Activated naive CD8-positive, alpha-beta T cell treated with anti-CD3 and anti-CD28 coated beads, Interleukin-2, amount 50 U/mL, for 16 hours (primary cell): ENCODE results near the gene PLVAP.

ENCODE experiments used
- DNase-seq: peaks from one replicate; pipeline ENCODE4 v3.0.0-alpha.2; 2020; ENCODE audit warnings: low read depth, low spot score

Gene PLVAP

DNA sequence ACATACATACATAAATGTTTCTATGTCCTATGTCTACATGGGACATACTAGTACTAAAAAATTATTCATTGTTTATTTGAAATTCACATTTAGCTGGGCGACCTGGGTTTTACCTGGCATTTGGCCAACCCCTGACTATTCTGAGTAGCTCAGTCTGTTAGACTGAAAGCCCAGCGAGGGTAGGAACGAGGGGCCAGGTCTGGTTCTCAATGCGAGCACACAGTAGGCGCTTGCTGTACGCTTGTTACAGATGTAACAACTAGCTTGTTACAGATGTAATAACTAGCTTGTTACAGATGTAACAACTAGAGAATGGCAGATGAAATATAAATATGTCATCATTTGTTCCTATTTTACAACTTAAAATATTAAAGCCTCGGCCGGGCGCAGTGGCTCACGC lies 41.6 kb downstream of the PLVAP start:
- DNase-seq, result no peak

DNA sequence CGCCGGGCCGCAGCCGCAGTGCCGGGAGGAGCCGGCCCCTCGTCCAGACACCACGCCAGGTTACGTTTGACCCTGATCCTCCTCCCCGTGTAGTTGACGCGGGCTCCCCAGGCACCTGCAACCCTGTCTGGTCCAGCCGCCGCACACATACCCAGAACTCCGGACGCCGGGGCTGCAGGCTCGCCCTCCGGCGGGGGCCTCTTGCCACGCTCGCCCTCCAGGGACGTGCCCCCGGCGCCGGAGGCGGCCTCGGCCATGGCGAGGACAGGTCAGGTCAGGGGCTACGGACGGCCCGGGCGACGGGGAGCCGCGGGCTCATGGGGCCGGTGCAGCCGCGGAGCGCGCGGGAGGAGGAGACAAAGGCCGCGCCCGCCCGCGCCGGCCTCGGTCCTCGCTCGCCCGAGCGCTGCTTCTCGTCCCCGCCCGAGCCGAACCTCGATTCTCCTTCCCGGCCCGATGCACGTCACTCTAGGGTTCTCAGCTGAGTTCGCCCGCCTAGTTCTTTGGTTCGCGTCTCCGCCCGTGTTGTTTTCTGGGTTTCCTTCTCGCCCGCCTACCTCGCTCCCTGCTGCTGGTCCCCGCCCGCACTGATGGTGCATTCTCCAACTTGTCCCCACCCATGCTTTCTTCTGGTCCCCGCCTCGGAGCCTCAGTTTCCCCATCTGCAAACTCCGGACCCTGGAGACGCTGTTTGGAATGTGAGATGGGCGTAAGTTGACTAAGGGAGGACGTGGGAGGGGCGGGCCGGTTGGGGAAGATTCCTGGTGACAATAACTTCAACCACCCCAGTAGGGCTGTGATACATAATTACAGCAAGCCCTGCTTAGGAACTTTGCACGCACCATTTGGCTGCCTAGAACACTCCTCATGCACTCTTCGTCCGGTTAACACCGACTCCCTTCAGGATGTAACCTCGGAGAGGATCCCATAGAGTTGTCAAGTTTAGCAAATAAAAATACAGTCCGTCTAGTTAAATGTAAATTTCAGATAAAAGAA lies 42.4 kb downstream of the PLVAP start, which contains the start of gene ANO8:
Gene ANO8 (minus strand): TSS at position 442 of the 996 bp plus-strand sequence. CDS start 185 bp downstream, at position 257.
- DNase-seq, result peak; percentile 88

- DNase-seq, result peak; percentile 47
These were observed 43.3 kb downstream of the PLVAP start for GRCh38 chr19:17333611-17334413.

- DNase-seq, result no peak
These were observed 44.2 kb downstream of the PLVAP start for GRCh38 chr19:17332677-17333581.

DNA sequence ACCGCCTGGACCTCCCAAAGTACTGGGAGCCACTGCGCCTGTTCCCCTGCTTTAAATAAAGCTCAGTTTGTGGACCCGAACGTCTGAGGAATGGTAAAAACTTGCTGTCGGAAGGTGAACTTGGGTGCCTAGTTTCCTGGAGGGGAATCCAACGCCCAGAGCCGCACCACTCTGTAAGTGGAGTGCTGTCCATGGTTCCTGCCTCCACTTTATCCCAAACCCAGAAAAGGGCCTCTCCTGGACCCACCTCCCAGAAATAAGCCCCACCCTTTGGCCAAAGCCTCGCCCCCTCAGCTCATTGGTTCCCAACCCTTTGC lies 44.8 kb downstream of the PLVAP start:
- no peak for DNase-seq

DNA sequence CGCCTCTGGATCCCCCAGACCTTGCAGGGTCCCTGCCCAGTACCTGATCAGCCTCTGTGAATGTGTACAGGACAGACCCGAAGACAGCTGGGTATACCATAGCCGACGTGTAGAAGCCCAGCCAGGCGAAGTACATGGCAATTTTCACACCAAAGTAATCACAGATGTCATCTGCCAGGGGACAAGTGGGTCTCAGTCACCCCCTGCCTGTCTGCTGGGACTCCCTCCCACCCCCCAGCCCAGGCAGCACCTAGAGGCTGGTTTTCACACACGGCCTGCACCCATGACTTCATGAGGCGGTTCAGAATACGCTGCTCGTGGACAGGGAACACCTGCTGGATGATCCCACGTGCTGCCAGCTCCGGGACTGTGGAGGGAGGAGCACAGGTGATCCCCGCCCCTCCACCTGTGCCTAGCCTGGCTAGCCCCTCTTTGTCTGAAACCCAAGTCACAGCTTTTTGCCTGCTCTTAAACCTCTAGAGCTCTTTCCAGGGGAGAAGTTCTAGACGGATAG lies 46.0 kb downstream of the PLVAP start:
- DNase-seq, result no peak

DNA sequence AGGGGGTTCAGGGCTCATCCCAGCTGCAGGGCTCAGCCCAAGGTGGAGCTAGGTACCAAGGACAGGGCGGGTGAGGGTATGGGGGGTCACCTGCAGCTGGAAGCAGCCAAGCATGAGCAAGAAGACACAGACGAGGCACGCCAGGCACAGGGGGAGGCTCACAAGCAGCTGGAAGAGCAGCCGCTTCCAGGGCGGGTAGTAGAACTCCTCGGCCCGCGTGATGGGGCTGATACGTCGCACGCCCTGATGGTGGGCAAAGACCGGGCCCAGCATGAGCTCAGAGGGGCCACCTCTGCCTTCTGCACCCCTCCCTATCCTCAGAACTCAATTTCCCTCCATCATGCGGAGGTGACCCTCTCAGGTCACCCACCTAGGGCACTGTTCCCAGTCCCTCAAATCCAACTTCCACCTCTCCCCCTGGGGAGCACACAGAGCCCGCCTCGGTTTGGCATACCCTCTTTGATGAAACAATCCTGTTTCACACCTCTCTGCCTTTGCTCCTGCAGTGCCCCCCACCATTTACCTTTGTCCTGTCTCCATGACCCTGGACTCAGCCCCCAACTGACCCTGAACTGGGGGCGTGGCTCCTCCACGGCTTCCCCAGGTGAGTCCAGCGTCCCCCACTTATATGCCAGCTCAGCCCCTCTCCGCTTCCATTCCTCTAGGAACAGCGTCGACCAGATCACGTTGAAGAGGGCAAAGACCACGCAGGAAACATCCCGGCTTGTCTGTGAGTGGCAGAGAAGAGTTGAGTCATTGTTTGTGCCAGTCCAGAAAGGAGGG lies 46.7 kb downstream of the PLVAP start:
- DNase-seq, result no peak

GRCh38 chr19:17329366-17330261 lies 47.5 kb downstream of the PLVAP start:
- no peak for DNase-seq

- DNase-seq, result no peak
These were observed 48.4 kb downstream of the PLVAP start for GRCh38 chr19:17328517-17329365.

GRCh38 chr19:17327654-17328516 lies 49.3 kb downstream of the PLVAP start:
- no peak for DNase-seq

DNA sequence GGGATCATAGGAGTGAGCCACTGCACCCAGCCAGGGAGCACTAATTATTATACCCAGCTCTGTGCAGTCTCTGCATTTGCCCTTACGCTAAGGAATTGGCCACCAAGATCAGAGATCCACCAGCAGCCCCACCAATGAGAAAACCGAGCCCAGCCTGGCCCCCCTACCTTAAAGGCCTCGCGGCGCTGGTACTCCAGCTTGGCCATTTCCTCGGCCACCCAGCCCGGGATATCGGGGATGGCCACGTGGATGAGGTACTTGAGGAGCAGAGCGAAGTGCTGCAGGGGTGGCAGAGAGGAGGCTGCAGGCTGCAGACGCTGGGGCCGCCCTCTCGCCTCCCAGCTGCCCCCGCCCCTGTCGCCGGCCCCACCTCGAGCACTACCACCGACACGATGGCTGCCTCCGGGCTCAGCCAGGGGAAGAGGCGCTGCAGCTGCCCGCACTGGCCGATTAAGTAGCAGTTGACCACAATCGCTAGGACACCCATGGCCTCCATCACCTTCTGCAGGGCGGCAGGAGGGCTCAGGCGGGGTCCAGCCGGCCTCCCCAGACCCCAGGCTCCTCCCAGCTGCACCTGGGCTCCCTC lies 50.0 kb downstream of the PLVAP start:
- no peak for DNase-seq

GRCh38 chr19:17326595-17326966 lies 50.6 kb downstream of the PLVAP start:
- no peak for DNase-seq

- DNase-seq, result no peak
These were observed 51.1 kb downstream of the PLVAP start for GRCh38 chr19:17325881-17326594.

DNA sequence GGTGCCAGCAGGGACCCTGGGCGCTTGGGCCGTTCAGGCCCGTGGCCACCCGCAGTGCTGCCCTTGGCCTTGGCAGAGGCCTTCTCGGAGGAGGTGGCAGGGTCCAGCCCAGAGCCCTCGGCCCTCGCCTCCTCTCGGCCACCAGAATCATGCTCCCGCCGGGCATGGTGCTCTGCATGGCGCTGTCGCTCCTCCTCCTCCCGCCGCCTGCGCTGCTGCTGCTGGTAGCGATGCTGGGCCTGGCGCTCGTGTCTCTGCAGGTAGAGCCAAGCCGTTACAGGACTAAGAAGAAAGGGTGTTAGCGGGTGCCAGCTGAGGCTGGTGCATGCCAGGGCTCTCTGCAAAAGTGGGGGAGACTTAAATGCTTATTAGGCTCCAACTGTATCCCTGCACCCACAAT lies 52.0 kb downstream of the PLVAP start:
- DNase-seq, result no peak

GRCh38 chr19:17324357-17325114 lies 52.6 kb downstream of the PLVAP start:
- DNase-seq, result no peak

- DNase-seq, result no peak
These were observed 53.2 kb downstream of the PLVAP start for GRCh38 chr19:17323964-17324332.
